SK-N-SH (cell line): ENCODE results near the gene GNAL.

Experiments
- ELF1 ChIP-seq: IDR thresholded peaks from 2 replicates; pipeline ENCODE4 v1.4.0; 2012
- EP300 ChIP-seq, 2 experiments: IDR thresholded peaks; 2 replicates each; pipeline versions ENCODE4 v1.4.0 to v1.6.1; 2012; ENCODE audit warnings: borderline replicate concordance in 1 of 2, low read depth in 1 of 2, low read length in 1 of 2
- EZH2phosphoT487 ChIP-seq: fragments of 200-600 bp; sonication (generic); IDR thresholded peaks from 2 replicates; pipeline ENCODE4 v1.6.1; 2017; ENCODE audit warnings: low read depth, mixed run types, mild to moderate bottlenecking, antibody characterized with exemption, moderate library complexity, borderline replicate concordance
- NFIC ChIP-seq: IDR thresholded peaks from 2 replicates; pipeline ENCODE4 v1.4.0; 2012; ENCODE audit warnings: borderline replicate concordance
- POLR2AphosphoS5 ChIP-seq: IDR thresholded peaks from 2 replicates; pipeline ENCODE4 v1.6.1; 2012; ENCODE audit warnings: low read depth, low read length
- RAD21 ChIP-seq: IDR thresholded peaks from 2 replicates; pipeline ENCODE4 v1.6.1; 2012; ENCODE audit warnings: mild to moderate bottlenecking, low read length
- RFX5 ChIP-seq: IDR thresholded peaks from 2 replicates; pipeline ENCODE4 v1.6.1; 2012; ENCODE audit warnings: mild to moderate bottlenecking, improper control_type of control experiment, low read length
- YY1 ChIP-seq: IDR thresholded peaks from 2 replicates; pipeline ENCODE4 v1.4.0; 2012; ENCODE audit warnings: low read depth, mild to moderate bottlenecking
- TF ChIP-seq, protein P1 (sequence below): fragments of 200-600 bp; sonication (generic); IDR thresholded peaks from 2 replicates; pipeline ENCODE4 v1.6.1; 2017; ENCODE audit warnings: antibody characterized with exemption, mild to moderate bottlenecking, moderate library complexity
- TF ChIP-seq, protein P2 (sequence below): IDR thresholded peaks from 2 replicates; pipeline ENCODE4 v1.4.0; 2012; ENCODE audit warnings: low read depth, borderline replicate concordance

DNA sequence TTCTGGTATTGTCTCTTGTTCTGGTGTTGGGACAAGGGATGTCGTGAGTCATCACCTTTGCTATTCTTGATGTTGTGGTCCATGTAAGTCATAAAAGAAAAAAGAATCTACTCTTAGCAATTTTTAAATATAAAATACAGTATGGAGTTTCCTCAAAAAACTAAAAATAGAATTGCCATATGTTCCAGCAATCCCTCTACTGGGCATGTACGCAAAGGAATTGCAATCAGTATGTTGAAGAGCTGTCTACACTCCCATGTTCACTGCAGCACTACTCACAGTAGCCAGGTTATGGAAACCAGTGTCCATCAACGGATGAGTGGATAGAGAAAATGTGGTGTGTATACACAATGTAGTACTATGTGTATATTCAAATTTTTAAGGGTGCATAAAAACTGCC is 10.9 kb upstream of the GNAL start:
- TF ChIP-seq, protein P1, sequence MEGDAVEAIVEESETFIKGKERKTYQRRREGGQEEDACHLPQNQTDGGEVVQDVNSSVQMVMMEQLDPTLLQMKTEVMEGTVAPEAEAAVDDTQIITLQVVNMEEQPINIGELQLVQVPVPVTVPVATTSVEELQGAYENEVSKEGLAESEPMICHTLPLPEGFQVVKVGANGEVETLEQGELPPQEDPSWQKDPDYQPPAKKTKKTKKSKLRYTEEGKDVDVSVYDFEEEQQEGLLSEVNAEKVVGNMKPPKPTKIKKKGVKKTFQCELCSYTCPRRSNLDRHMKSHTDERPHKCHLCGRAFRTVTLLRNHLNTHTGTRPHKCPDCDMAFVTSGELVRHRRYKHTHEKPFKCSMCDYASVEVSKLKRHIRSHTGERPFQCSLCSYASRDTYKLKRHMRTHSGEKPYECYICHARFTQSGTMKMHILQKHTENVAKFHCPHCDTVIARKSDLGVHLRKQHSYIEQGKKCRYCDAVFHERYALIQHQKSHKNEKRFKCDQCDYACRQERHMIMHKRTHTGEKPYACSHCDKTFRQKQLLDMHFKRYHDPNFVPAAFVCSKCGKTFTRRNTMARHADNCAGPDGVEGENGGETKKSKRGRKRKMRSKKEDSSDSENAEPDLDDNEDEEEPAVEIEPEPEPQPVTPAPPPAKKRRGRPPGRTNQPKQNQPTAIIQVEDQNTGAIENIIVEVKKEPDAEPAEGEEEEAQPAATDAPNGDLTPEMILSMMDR, result no peak
- no peak for TF ChIP-seq EZH2phosphoT487
- TF ChIP-seq, protein P2, sequence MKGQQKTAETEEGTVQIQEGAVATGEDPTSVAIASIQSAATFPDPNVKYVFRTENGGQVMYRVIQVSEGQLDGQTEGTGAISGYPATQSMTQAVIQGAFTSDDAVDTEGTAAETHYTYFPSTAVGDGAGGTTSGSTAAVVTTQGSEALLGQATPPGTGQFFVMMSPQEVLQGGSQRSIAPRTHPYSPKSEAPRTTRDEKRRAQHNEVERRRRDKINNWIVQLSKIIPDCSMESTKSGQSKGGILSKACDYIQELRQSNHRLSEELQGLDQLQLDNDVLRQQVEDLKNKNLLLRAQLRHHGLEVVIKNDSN, result no peak
- no peak for TF ChIP-seq EP300 (IDR thresholded peaks at IDR 0.05; ENCODE audit: borderline replicate concordance in 1 of 2, low read depth in 1 of 2, low read length in 1 of 2)
- TF ChIP-seq POLR2AphosphoS5, result no peak
- no peak for TF ChIP-seq YY1
- no peak for TF ChIP-seq RFX5
- TF ChIP-seq RAD21, result no peak
- TF ChIP-seq NFIC, result no peak
- no peak for TF ChIP-seq ELF1
